BLaER1 (cell line): ENCODE measurements around the gene COPA.

Experiments used
- H3K27ac ChIP-seq: shearing (Covaris generic); formaldehyde crosslinking; 2 replicates; pipeline ENCODE4 v1.8.1; 2022
- H3K27me3 ChIP-seq: shearing (Covaris generic); formaldehyde crosslinking; 2 replicates; pipeline ENCODE4 v1.8.1; 2022
- H3K36me3 ChIP-seq: shearing (Covaris generic); formaldehyde crosslinking; 2 replicates; pipeline ENCODE4 v1.8.1; 2022
- H3K4me1 ChIP-seq: shearing (Covaris generic); formaldehyde crosslinking; 2 replicates; pipeline ENCODE4 v1.8.1; 2022
- H3K4me2 ChIP-seq: shearing (Covaris generic); formaldehyde crosslinking; 2 replicates; pipeline ENCODE4 v1.8.1; 2022
- H3K4me3 ChIP-seq: shearing (Covaris generic); formaldehyde crosslinking; 2 replicates; pipeline ENCODE4 v1.8.1; 2022
- H3K9ac ChIP-seq: shearing (Covaris generic); formaldehyde crosslinking; 2 replicates; pipeline ENCODE4 v1.8.1; 2022
- H3K9me3 ChIP-seq: shearing (Covaris generic); formaldehyde crosslinking; 2 replicates; pipeline ENCODE4 v1.8.1; 2022
- H4K20me1 ChIP-seq: shearing (Covaris generic); formaldehyde crosslinking; 2 replicates; pipeline ENCODE4 v1.8.1; 2022
- Cebpa-rat ChIP-seq: shearing (Covaris generic); IDR thresholded peaks from 2 replicates; pipeline ENCODE4 v1.8.1; 2022

Gene COPA

GRCh38 chr1:160362168-160362957 lies 19.3 kb upstream of the COPA start:
- H3K4me3 ChIP-seq = no peak overlapping the region
- H3K9ac ChIP-seq = peak overlapping the region; percentile 34; the same call in 1 of the 2 replicates
- no peak for TF ChIP-seq Cebpa-rat

DNA sequence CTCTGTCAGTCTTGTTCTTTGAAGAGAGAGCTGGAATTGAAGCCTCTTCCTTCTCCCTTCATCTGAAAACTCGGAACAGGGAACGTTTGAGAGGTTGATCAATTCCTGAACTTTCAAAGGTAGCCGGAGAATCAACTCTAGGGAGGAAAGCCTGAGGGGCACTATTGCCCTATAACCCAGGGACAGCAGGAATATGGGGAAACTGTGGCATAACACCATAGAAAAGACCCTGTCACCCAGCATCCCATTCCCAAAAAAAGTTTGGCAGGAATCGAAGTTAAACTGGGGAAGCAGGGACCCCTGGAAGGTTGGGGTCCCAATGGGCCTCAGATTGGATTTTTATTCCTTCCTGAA lies 18.7 kb upstream of the COPA start:
- Histone ChIP-seq H4K20me1 (no peaks in the 10 kb centered on the region), H3K4me2 (peak overlapping the region; percentile 8; the same call in 1 of the 2 replicates), H3K9me3 (no peaks in the 10 kb centered on the region), H3K9ac (no peak overlapping the region; the same call in 1 of the 2 replicates), H3K4me1 (peaks cover 38% of the 10 kb centered on the region), H3K27ac (peak overlapping the region; percentile 33), H3K36me3 (peaks cover 34% of the 10 kb centered on the region), H3K4me3 (no peak overlapping the region), H3K27me3 (no peaks in the 10 kb centered on the region)
- no peak for TF ChIP-seq Cebpa-rat

More at GRCh38 chr1:160362168-160362957, 19.3 kb upstream of the COPA start:
- H4K20me1 ChIP-seq = no peaks in the 10 kb centered on the region
- H3K4me2 ChIP-seq = peak overlapping the region; percentile 8; the same call in 1 of the 2 replicates
- no peaks in the 10 kb centered on the region for H3K27me3 ChIP-seq
- H3K9me3 ChIP-seq = no peaks in the 10 kb centered on the region
- H3K27ac ChIP-seq = peak overlapping the region; percentile 33
- peaks cover 38% of the 10 kb centered on the region for H3K4me1 ChIP-seq
- H3K36me3 ChIP-seq = peaks cover 28% of the 10 kb centered on the region

DNA sequence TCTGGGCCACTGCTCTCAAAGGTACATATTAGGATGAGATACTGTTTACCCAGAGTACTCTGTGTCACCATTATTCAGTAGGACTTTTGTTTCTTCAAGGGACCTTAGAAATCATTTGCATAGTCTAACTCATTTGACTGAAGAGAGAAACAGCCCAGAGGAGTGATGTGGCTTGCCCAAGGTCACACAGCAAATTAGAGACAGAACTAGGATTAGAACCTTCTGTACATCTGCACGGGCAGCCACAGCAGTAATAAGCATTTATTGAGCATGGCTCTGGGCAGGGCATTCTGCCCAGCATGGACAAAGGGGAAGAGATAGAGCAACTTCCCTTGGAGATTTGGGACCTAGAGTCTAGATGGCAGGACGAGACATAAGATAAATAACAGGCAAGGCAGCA lies 18.1 kb upstream of the COPA start:
- no peaks in the 10 kb centered on the region for H4K20me1 ChIP-seq
- H3K9ac ChIP-seq = no peak overlapping the region
- H3K36me3 ChIP-seq = peaks cover 40% of the 10 kb centered on the region
- H3K4me2 ChIP-seq = peak overlapping the region; percentile 65
- peaks cover 38% of the 10 kb centered on the region for H3K4me1 ChIP-seq
- peak overlapping the region; percentile 63; the same call in 1 of the 2 replicates for H3K27ac ChIP-seq
- no peak overlapping the region for H3K4me3 ChIP-seq
- no peaks in the 10 kb centered on the region for H3K9me3 ChIP-seq
- H3K27me3 ChIP-seq = no peaks in the 10 kb centered on the region
- no peak for TF ChIP-seq Cebpa-rat

DNA sequence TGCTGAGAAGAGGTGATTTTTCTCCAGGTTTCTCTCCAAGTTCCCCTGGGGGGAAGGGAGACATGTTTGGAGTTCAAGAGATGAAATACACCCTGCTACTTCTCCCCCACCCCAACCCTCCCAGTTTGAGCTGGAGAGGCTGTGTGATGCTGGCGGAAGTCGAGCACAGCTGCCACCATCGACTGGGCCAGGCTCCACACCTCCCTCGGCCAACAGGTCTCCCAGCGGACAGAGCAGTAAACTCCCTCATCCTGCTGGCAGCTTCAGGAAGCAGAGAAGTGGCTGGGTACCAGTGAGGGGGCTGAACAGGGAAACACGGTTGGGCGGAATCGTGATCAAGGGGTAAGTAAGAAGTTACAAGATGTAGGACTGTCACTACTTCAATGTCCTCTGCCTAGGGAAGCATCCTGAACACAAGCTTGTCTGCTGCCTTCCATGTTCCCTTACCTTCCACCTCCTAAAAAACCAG lies 17.2 kb upstream of the COPA start:
- no peaks in the 10 kb centered on the region for H3K27me3 ChIP-seq
- H4K20me1 ChIP-seq = no peaks in the 10 kb centered on the region
- H3K36me3 ChIP-seq = peaks cover 49% of the 10 kb centered on the region
- H3K4me1 ChIP-seq = peaks cover 38% of the 10 kb centered on the region
- no peak overlapping the region for H3K4me3 ChIP-seq
- H3K27ac ChIP-seq = peak overlapping the region; percentile 63
- H3K4me2 ChIP-seq = peak overlapping the region; percentile 65
- peak overlapping the region; percentile 32; the same call in 1 of the 2 replicates for H3K9ac ChIP-seq
- no peak for TF ChIP-seq Cebpa-rat
- no peaks in the 10 kb centered on the region for H3K9me3 ChIP-seq

DNA sequence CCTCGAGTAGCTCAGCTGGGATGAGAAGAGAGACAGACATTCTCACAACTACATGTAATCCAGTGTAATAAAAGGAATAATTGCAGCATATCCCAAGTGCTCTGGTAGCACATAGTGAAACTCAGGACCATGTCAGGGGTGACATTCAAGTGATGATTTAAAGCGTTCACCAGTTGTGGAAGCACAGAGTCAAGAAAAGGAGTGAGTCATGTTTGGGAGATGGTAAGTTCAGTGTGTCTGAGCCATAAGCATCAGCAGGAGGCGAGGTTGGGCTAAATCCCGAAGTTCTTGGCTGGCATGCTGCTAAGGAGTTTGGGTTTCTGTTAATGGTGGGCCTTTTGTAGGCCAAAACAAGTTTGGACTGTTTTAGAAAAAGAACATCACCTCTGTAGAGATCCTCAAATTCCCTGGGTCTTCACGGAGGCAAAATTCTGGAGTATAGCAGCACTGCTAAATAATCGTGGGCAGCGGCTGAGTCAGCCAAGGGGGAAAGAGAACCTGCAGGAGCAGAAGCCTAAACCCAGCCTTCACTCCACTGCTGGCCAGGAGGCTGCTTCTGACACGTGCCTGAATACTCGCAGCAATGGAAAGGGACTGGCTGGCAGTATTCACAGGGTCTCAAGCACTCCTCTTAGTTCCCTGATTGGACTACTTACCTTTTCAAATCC lies 16.6 kb upstream of the COPA start:
- H3K36me3 ChIP-seq = peaks cover 55% of the 10 kb centered on the region
- H3K27ac ChIP-seq = peak overlapping the region; percentile 63; the same call in 1 of the 2 replicates

DNA sequence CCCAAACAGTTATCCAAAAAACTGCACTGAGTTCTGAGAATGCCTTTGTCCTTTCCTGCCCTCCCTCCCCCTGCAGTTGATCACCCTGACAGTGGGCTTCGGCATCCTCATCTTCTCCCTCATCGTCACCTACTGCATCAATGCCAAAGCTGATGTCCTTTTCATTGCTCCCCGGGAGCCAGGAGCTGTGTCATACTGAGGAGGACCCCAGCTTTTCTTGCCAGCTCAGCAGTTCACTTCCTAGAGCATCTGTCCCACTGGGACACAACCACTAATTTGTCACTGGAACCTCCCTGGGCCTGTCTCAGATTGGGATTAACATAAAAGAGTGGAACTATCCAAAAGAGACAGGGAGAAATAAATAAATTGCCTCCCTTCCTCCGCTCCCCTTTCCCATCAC lies 15.0 kb upstream of the COPA start:
- H3K36me3 ChIP-seq = peaks cover 71% of the 10 kb centered on the region
- no peaks in the 10 kb centered on the region for H3K27me3 ChIP-seq
- H3K4me1 ChIP-seq = peaks cover 36% of the 10 kb centered on the region
- H3K4me2 ChIP-seq = no peak overlapping the region
- H3K27ac ChIP-seq = no peak overlapping the region
- TF ChIP-seq Cebpa-rat = no peak
- no peak overlapping the region for H3K9ac ChIP-seq
- H3K9me3 ChIP-seq = no peaks in the 10 kb centered on the region
- H4K20me1 ChIP-seq = no peaks in the 10 kb centered on the region
- no peak overlapping the region for H3K4me3 ChIP-seq

More for the DNA sequence above, 16.6 kb upstream of the COPA start:
- Histone ChIP-seq H3K27me3 (no peaks in the 10 kb centered on the region), H3K4me1 (peaks cover 38% of the 10 kb centered on the region), H3K4me3 (no peak overlapping the region), H3K4me2 (peak overlapping the region; percentile 65), H4K20me1 (no peaks in the 10 kb centered on the region), H3K9ac (peak overlapping the region; percentile 32; the same call in 1 of the 2 replicates), H3K9me3 (no peaks in the 10 kb centered on the region)
- no peak for TF ChIP-seq Cebpa-rat

DNA sequence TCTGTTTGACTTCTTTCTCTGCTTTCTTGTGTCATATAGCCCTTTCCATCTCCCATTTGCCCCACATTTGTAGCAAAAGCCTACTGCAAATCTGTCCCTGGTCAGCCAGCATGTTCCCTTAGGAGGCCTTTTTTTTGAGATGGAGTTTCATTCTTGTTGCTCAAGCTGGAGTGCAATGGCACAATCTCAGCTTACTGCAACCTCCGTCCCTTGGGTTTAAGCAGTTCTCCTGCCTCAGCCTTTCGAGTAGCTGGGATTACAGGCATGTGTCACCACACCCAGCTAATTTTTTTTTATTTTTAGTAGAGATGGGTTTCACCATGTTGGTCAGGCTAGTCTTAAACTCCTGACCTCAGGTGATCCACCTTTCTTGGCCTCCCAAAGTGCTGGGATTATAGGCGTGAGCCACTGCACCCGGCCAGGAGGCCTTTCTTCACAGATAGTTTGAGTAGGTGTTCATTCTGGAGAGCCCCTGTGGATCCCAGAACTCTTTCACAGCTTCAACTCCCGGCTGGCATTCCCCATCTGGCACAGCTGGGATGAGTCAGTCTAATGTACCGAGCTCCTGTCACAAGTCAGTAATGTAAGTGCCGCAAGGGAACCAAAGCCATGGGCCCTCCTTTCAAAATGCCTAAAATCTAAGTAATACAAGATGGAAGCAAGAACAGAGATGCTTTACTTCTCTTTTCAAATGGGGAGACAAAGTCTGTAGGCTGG lies 14.4 kb upstream of the COPA start:
- no peak overlapping the region for H3K4me3 ChIP-seq
- H3K9me3 ChIP-seq = no peaks in the 10 kb centered on the region
- H3K4me1 ChIP-seq = peaks cover 31% of the 10 kb centered on the region
- H4K20me1 ChIP-seq = no peaks in the 10 kb centered on the region
- no peak for TF ChIP-seq Cebpa-rat
- H3K36me3 ChIP-seq = peaks cover 77% of the 10 kb centered on the region
- H3K27ac ChIP-seq = no peak overlapping the region
- H3K27me3 ChIP-seq = no peaks in the 10 kb centered on the region
- H3K4me2 ChIP-seq = no peak overlapping the region
- H3K9ac ChIP-seq = no peak overlapping the region

DNA sequence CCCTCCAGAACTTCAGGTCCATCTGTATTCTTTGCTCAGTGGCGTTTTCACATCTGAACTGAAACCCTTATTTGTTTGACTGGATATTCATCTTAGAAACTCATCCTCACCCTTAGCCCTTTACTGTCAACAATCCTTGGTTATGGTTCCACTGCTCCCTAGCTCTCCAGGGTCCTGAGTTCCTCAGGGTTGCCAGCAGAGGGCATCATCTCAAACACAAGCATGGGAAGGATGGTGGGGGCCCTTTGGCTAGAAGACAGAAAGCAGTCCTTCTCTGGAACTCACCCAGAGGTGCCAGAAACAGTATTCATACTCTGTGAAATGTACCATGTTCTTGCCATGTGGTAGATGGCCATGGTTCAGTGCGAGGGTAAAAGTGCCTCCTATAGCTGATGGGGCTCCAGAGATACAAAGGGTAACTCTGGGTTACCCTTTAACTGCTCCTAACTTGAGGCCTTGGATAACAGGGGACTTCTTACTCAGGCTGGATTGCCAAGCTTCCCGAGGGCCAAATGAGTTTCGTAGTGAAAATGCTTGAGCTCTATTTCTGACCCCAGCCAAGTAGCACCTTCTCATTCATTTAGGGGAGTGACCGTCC lies 11.4 kb upstream of the COPA start:
- H4K20me1 ChIP-seq = no peaks in the 10 kb centered on the region
- no peak overlapping the region for H3K27ac ChIP-seq
- H3K27me3 ChIP-seq = no peaks in the 10 kb centered on the region
- no peak overlapping the region for H3K9ac ChIP-seq
- H3K36me3 ChIP-seq = peaks cover 98% of the 10 kb centered on the region
- H3K4me1 ChIP-seq = peaks cover 11% of the 10 kb centered on the region
- H3K9me3 ChIP-seq = no peaks in the 10 kb centered on the region
- no peak for TF ChIP-seq Cebpa-rat
- H3K4me3 ChIP-seq = no peak overlapping the region
- H3K4me2 ChIP-seq = no peak overlapping the region

- no peak for TF ChIP-seq Cebpa-rat
- peaks cover 100% of the 10 kb centered on the region for H3K36me3 ChIP-seq
- no peaks in the 10 kb centered on the region for H4K20me1 ChIP-seq
- H3K9ac ChIP-seq = no peak overlapping the region
- no peaks in the 10 kb centered on the region for H3K27me3 ChIP-seq
- no peaks in the 10 kb centered on the region for H3K9me3 ChIP-seq
- H3K4me3 ChIP-seq = no peak overlapping the region
- peaks cover 10% of the 10 kb centered on the region; the same call in 1 of the 2 replicates for H3K4me1 ChIP-seq
- no peak overlapping the region for H3K27ac ChIP-seq
- H3K4me2 ChIP-seq = no peak overlapping the region
Observed at GRCh38 chr1:160353223-160353622, 10.2 kb upstream of the COPA start.
